NCI-H146 (cell line): ENCODE data around the gene ZP3.
"Not testable (repeated sequence)": the region's sequence is repeated elsewhere in the genome, so short reads cannot be mapped to it uniquely, and the experiment has no call there.

Experiments used
- DNase-seq: peaks from one replicate; lab custom pipeline; 2025; lab: John Stamatoyannopoulos, UW

The ZP3 gene

DNA sequence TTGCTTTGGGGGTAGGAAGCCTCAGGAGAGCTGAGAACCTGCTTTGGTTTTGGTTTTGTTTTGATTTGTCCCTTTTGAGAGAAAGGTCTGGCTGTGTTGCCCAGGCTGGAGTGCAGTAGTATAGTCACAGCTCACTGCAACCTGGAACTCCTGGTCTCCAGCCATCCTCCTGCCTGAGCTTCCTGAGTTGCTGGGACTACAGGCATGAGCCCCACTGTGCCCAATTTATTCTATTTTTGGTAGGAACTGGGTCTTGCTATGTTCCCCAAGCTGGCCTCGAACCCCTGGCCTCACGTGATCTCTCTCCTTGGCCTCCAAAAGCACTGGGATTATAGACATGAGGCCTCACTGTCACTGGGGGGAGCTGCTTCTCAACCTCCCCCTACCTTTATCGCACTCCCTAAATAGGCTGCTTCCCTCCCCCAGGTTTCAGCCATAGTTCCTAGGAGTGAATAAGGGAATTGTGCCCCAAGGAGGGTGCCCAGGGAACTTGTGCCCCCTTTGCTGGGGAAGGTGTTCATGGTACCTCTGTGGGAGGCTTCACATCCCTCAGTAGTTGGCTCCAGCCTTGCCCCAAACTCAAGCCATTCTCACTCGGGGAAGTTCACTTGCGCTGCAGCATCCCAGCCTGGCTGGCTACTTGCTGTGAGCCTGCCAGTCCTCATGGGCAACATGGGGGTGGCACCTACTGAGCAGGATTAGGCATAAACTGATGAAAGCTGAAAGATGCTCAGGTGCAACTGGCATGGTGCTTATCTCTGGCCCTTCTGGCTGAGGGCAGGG lies 18.1 kb downstream of the ZP3 start:
- DNase-seq, result not testable (repeated sequence)

DNA sequence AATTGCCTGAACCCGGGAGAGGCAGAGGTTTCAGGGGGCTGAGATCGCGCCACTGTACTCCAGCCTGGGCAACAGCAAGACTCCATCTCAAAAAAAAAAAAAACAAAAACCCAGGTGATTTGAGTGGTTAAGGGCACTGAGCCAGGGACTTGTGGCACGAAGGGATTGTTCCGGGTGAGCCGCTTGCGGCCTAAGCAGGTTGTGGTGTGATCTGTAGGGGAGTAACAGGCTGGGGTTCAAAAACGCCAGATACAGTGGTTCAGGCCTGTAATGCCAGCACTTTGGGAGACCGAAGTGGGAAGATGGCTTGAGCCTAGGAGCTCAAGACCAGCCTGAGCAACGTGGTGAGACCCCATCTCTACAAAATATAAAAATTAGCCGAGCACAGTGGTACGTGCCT lies 19.1 kb downstream of the ZP3 start:
- not testable (repeated sequence) for DNase-seq

DNA sequence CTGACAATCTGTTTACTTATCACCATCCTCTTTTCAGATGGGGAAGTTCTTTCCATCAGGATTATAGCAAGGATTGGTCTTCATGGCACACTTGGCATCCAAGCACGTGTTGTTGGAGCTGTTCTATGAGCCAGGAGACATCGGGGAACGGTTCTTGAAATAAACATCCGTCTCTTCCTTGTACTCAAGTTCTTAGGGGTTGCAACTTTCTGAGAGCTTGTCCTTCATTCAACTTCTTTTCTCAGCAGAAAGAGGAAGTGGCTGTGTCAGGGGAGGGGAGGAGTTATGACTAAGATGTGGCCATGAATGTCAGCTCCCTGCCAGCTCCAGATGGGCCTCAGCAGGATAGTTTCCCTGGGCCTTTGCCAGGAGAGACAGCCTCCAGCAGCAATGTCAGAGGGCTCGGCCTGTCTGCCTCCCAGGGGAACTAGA lies 20.8 kb downstream of the ZP3 start:
- not testable (repeated sequence) for DNase-seq

DNA sequence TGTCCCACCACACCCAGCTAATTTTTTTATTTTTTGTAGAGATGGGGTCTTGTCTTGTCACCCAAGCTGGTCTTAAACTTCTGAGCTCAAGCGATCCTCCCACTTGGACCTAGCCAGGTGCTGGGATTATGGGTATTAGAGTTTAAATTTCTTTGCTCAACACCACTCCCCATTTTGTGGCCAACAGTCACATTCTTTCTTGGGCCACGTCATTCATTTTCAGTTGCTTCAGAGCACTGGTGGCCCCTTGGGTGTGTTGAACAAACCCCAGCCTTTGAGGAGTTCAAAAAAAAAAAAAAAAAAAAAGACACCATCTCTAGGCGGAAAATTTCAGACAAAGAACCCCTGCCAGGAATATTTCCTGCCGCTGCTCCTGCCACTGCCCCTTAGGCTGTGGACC lies 32.3 kb downstream of the ZP3 start:
- DNase-seq, result not testable (repeated sequence)

DNA sequence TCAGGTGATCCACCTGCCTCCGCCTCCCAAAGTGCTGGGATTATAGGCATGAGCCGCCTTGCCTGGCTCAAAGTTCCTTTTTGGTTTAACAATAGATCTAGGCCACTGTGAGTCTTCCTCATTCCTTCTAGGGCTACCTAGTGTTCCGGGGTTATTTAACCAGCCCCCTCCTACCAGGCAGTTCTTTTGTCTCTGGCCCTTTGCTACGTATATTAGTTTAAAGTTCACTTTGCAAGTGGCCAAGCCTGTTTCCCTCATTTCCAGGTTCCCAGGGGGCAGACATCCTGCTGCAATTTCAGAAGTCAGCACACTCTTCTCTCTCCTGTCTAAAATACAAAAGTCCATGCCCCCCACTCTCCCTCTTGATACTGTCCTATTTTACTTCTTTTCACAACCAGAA lies 33.8 kb downstream of the ZP3 start:
- not testable (repeated sequence) for DNase-seq

DNA sequence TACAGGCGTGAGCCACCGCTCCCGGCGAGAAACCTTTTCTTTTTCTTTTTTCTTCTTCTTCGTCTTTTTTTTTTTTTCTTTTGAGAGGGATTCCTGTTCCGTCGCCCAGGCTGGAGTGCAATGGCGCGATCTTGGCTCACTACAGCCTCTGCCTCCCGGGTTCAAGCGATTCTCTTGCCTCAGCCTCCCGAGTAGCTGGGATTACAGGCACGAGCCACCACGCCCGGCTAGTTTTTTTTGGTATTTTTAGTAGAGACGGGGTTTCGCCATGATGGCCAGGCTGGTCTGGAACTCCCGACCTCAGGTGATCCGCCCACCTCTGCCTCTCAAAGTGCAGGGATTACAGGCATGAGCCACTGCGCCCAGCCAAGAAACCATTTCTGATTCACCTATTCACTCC lies 36.0 kb downstream of the ZP3 start:
- DNase-seq, result not testable (repeated sequence)

DNA sequence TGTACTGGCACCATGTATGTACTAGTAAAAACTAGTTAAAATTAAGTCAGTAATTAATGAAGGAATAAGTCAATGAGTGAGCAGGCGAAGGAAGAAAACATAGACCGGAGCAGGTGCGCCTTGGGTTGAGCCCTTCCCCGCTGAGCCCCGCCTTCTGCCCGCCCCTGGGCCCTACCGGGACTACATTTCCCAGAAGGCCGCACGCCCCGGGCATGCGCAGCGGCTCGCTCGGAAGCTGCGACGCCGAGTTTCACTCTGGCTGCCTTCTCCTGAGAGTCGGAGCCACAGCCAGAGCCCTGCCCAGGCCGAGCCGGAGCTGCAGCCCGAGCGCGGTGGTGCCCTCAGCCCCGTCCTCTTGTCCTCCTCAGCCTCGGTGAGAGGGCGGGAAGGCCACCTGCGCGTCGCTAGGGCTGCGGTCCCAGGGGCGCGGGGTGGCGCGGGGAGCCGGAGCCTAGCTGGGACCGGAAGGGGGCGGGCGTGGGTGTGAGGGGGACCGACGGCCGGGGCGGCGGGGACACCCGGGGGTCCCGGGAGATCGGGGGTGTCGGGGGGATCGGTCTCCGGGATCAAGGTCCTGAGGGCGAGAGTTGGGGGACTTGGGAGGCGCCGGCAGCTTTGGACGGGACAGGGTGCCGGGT lies 36.8 kb downstream of the ZP3 start, which contains the start of gene DTX2:
Gene DTX2 (plus strand): TSS at position 246 of the 638 bp plus-strand sequence. CDS start 18,801 bp downstream, outside the sequence.
- DNase-seq, result not testable (repeated sequence)

DNA sequence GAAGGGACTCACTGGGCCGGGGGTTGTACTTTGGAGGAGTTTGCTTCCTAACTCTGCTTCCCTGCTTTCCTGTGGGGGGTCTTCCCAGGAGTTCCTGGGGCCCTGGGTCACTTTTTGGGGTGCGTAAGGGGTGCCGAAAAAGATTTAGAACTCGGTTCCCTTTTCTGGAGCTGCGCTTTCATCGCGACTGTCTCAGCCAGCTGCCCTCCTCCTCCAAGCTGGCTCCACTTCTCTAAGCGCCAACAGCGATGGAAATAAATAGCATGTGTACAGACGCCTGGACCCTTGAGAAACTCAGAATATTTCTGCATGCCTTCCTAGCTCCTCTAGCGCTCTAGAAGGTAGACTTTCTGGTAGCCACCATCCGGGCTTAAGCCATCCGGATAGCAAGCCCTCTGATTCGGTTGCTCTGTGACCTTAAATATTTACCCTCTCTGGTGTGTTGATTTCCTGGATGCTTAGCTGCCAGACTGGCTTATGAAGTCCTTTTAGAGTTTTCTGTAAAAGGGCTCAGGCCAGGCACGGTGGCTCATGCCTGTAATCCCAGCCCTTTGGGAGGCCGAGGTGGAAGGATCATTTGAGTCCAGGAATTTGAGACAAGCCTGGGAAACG lies 37.6 kb downstream of the ZP3 start:
- DNase-seq, result not testable (repeated sequence)

DNA sequence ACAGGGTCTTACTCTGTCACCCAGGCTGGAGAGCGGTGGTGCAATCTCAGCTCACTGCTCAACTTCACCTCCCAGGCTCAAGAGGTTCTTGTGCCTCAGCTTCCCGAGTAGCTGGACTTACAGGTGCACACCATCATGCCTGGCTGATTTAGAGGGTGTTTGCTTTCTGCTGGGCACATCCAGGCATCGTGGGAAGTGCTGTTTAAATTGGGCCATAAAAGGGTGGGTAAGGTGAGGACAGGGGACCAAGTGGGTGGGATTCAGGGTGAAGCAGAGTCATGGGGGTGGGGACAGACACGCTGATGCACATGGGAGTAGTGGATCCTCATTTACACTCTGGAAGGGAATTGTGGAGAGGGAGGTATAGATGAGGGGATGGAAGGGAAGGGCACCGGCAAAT lies 40.2 kb downstream of the ZP3 start:
- not testable (repeated sequence) for DNase-seq

DNA sequence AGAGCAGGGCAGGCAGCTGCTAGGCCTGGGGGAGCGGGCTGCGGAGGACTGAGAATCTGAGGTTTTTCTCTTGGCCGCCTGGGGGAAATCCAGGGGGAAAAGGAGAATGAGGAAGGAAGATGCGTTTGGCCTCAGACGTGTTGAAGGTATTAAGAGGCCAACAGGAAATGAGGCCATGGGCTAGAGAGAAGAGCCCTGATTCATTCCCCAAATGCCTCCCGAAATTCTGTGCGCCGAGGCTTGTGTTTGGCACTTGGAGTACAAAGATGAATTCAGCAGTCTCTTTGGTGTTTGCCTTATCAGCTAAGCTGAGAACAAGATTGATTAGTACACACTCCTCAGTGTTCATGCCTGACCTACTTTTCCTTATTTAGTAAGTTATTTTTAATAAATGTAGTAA lies 41.2 kb downstream of the ZP3 start:
- not testable (repeated sequence) for DNase-seq

DNA sequence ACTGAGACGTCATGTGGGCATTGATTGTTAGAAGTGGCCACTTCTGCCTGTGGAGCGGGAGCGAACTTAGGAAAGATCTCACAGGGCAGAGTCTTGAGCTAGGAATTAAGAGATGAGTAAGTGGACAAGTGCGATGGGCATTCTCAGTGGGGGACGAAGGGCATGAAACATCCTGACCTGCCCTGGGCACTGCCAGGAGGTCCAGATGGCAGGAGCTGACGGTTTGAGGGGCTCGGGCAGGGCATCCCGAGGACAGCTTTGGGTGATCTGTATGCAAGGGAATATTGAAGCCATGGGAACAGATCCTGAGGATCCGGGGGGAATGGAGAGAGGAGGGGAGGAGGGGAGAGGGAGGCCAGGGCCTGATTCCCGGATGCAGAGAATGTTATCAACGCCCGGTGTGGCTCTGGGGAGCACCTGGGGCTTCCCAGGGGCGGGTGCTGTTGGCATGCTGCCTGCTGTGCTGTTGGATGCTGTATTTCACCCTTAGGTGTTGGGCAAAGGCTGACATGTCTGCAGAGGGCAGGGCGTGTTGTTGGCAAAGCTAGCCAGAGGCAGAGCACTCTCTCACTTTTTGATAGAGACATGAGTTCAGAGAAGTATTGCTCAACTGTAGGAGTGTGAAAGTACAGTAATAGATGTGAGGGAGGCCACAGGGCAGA lies 43.1 kb downstream of the ZP3 start:
- DNase-seq, result not testable (repeated sequence)

DNA sequence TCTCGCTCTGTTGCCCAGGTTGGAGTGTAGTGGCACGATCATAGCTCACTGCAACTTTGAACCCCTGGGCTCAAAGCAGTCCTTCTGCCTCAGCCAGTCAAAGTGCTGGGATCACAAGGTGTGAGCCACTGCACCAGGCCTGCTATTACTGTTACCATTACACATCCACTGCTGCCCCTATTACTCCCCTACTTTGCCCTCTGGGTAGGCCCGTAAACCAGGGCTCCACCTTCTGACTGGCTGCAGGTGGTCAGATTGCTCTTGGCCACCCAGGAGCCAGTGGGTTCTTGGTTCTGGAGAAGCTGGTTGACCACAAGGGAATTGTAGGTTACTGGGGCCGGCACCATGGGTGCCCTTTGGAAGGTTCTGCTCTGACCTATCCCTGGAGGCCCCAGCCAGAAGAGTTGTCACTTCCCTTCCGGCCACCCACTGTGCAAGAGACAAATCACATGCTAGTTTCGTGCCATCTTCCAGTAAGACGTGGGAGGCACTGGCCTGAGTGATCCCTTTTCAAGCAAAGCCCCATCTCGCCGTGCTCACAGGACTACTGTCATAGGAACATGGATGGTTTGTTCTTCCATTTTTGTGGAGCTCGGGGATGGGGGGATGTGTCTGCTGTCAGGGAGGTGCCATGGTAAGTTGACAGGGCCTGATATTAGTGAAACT lies 46.9 kb downstream of the ZP3 start:
- DNase-seq, result not testable (repeated sequence)

DNA sequence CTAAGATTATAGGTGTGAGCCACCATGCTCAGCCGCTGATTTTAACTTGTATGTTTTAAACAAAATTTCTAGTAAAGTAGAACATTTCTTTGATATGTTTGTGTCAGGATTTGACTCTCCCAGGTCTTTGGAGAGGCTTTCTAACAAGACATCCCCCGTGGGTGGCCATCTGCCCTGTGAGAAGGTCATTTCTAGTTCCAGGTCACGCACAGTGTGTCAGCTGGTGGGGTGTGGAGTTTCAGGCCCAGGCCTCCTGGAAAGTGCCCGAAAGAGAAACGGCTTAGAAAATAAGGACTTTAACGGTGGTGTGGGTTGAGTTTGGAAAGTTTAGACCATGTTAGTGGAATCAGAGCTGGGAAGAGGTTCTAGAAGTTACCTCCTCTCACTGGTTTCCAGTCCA lies 48.3 kb downstream of the ZP3 start:
- not testable (repeated sequence) for DNase-seq

DNA sequence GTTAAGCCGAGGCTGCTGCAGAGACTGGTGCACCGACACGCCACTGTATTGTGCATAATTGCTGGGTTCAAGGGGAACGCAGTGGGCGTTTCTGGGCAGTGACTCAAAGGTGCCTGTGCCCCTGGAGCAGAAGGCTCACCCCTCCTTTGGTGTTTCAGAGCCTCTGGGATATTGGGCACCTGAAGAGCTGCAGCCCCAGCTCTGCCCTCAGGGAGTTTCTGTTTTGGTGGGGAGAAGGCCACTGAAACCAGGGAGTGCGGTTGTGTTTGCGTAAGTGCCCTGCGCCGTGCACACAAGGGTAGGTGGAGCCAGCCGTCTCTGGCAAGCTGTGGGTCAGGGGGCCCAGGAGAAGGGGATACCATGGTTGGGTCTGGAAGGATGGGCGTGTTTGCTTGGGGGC lies 51.5 kb downstream of the ZP3 start:
- DNase-seq, result not testable (repeated sequence)

DNA sequence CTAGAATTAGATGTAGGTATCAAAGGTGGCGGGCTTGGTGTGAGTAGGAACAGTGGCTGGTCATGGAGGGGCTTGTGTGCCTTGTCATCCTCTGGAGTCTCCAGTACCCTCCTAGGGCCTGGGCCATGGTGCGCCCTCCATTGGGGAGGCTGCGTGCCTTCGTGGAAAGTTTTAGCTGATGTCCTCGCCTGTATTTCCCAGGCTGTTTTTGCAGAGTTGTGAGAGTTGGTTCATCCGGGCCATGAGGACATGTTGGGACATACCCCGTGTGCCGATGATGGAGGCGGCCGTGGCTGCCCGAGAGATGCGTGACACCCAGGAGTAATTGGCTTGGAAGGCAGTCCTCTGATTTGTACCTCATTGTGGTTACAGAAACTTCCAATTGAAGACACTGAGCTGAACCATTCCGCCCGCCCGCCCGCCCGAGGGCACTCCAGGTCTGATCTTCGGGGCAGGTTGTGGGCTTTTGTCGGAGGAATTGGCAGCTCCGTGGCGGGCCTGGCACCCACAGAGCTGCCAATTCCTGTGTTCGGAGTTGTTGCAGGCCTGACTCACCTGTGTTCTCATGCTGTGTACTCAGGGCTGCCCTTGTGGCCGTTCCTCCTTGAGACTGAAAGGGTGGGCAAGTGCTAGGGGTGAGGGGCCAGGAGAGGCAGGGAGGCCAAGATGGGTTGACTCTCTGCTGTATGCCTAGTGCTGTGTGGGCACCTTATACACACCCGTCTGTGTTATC lies 52.2 kb downstream of the ZP3 start:
- not testable (repeated sequence) for DNase-seq

DNA sequence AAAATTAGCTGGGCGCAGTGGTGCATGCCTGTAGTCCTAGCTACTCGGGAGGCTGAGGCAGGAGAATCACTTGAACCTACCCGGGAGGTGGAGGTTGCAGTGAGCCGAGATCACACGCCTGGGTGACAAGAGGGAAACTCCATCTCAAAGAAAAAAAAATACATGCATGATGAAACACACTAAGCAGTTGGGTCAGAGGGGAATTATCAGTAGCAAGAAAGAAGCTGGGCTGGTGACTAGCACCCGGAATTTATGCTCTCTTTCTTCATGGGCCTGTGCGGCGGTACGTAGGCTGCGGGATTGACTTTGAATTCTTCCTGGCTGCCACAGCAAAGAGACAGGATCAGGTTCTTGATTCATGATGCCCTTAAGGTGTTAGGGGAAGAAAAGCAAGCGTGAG lies 54.9 kb downstream of the ZP3 start:
- DNase-seq, result not testable (repeated sequence)

DNA sequence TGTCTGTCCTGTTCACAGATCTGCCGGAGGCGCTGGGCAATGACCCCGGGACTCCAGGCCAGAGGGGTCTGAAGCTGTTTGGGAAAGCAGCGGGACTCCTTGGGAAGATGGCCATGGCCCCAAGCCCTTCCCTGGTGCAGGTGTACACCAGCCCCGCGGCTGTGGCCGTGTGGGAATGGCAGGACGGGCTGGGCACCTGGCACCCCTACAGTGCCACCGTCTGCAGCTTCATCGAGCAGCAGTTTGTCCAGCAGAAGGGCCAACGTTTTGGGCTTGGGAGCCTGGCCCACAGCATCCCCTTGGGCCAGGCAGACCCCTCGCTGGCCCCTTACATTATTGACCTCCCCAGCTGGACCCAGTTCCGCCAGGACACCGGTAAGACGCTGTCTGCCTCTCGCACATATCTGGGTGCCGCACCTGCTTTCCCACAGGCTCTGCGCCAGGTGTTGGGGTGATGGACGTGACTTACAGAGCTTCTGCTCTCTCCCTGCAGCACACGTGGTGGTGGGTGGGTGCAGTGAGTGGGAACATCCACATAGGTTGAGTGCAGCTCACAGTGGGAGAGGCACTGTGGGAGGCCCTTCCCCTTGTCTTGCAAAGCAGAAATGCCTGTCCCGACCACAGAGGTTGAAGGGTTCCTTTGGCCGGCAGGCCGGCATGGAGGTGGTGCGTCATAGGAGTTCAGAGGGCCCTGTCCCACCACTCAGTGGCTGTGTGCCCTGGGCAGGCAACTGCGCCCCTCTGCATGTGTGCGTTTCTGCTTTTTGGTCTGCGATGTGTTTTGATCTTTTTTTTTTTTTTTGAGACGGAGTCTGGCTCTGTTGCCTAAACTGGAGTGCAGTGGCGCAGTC lies 55.9 kb downstream of the ZP3 start:
- not testable (repeated sequence) for DNase-seq

DNA sequence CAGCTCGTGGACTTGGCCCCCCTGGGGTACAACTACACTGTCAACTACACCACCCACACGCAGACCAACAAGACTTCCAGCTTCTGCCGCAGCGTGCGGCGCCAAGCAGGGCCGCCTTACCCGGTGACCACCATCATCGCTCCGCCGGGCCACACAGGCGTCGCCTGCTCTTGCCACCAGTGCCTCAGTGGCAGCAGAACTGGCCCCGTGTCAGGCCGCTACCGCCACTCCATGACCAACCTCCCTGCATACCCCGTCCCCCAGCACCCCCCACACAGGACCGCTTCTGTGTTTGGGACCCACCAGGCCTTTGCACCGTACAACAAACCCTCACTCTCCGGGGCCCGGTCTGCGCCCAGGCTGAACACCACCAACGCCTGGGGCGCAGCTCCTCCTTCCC lies 57.9 kb downstream of the ZP3 start:
- not testable (repeated sequence) for DNase-seq

DNA sequence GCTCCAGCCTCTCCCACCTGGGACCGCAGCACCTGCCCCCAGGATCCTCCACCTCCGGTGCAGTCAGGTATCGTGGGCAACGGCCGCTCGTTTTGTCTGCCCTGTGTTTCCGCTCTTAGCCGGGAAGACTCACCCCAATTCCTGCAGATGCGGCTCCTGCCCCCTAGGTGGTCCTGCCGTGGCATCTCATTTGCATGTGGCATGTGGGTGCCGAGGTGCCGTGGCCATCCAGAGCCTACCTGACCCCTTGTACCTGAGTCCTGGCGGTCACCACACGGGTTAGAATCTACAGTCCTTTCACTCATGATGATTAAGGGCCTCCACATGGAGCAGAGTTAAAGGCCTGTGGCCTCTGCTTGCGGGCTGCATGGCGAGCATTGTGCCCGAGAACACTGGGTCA lies 58.3 kb downstream of the ZP3 start:
- not testable (repeated sequence) for DNase-seq

DNA sequence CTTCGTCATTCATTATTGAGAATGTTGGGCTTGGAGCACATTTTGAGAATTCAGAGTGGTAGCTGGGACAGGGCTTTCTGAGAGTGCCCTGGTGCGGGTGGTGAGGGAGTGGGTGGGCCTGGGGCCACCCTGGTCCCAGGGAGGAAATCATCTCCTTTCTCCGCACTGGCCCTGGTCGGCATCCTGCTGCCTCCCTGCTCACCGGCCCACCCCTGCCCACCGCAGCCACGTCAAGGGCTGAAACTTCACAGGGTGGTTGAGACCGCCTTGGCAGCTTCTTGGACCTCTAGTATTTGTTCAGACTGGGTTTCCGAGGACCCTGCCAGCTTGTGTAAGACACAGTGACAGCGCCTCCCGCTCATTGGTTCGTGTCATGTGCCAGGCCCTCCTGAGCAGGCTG lies 59.7 kb downstream of the ZP3 start:
- not testable (repeated sequence) for DNase-seq
